Measurements from ENCODE around the gene GFOD1.

GRCh38 chr6:13500264-13500663, 12.9 kb upstream of the GFOD1 start:
- TF ChIP-seq CTCF (IDR thresholded peaks at IDR 0.05) (no peak), POLR2A (IDR thresholded peaks at IDR 0.05) (no peak)

Measured in esophagus squamous epithelium (tissue), 4 donors.